PC-3 (cell line): ENCODE data around the gene QRICH1. TPM values are rescaled to one million over a fixed set of nuclear protein-coding genes. Genes with fewer than 3 reads are reported as not detected.

ENCODE experiments used
- ATAC-seq: fragments of 200-7000 bp; cut with Tn5 transposase; 2 replicates; pipeline ENCODE4 v1.9.1; 2020; ENCODE audit warnings: mild to moderate bottlenecking, moderate library complexity
- BruUV-seq: library from RNA; stranded (reverse); fragments of 400-500 nt; replicated peaks from 2 replicates; lab custom pipeline; 2021; lab: Mats Ljungman, UMichigan
- CTCF ChIA-PET: fragments of 300-600 bp; sonication (Branson Sonifier 250); formaldehyde crosslinking; loops from one replicate; lab custom pipeline; 2022; ENCODE audit warnings: antibody characterized with exemption; lab: Charles Lee
- POLR2A ChIA-PET: fragments of 300-600 bp; sonication (Branson Sonifier 250); formaldehyde crosslinking; loops from one replicate; lab custom pipeline; 2022; ENCODE audit warnings: antibody characterized with exemption; ENCODE audit not compliant: unreplicated experiment; lab: Charles Lee
- DNase-seq: peaks from one replicate; pipeline ENCODE4 v3.0.0-alpha.2; 2015
- H2AFZ ChIP-seq: fragments of 300-600 bp; sonication (generic); 2 replicates; pipeline ENCODE4 v1.6.0; 2016; ENCODE audit warnings: antibody characterized with exemption, low read length
- H3F3A ChIP-seq: fragments of 300-600 bp; sonication (generic); one replicate; pipeline ENCODE4 v1.6.0; 2017; ENCODE audit warnings: antibody characterized with exemption, low read length, control low read depth, mild to moderate bottlenecking; ENCODE audit not compliant: unreplicated experiment
- H3K27ac ChIP-seq: fragments of 300-600 bp; sonication (generic); 2 replicates; pipeline ENCODE4 v1.5.1; 2016; ENCODE audit warnings: mild to moderate bottlenecking, low read length
- H3K27me3 ChIP-seq: fragments of 300-600 bp; sonication (generic); 2 replicates; pipeline ENCODE4 v1.6.1; 2016; ENCODE audit warnings: low read length, mixed read lengths
- H3K36me3 ChIP-seq: fragments of 300-600 bp; sonication (generic); 2 replicates; pipeline ENCODE4 v1.6.1; 2016; ENCODE audit warnings: low read depth, mixed run types, low read length, mixed read lengths
- H3K4me1 ChIP-seq: fragments of 300-600 bp; sonication (generic); 2 replicates; pipeline ENCODE4 v1.5.1; 2016; ENCODE audit warnings: low read length; ENCODE audit not compliant: insufficient read depth
- H3K4me2 ChIP-seq: fragments of 300-600 bp; sonication (generic); 2 replicates; pipeline ENCODE4 v1.6.0; 2016; ENCODE audit warnings: low read length
- H3K4me3 ChIP-seq: fragments of 300-600 bp; sonication (generic); 2 replicates; pipeline ENCODE4 v1.5.1; 2016; ENCODE audit warnings: mild to moderate bottlenecking, low read length, mixed read lengths
- H3K79me2 ChIP-seq: fragments of 300-600 bp; sonication (generic); 2 replicates; pipeline ENCODE4 v1.6.1; 2017; ENCODE audit warnings: low read length, mixed read lengths
- H3K9ac ChIP-seq: fragments of 300-600 bp; sonication (generic); 2 replicates; pipeline ENCODE4 v1.6.0; 2016; ENCODE audit warnings: mild to moderate bottlenecking, low read length
- H3K9me2 ChIP-seq: fragments of 300-600 bp; sonication (generic); replicated peaks from 2 replicates; pipeline ENCODE4 v1.6.1; 2016; ENCODE audit warnings: mixed run types, low read length, mixed read lengths
- H3K9me3 ChIP-seq: fragments of 300-600 bp; sonication (generic); 2 replicates; pipeline ENCODE4 v1.6.1; 2016; ENCODE audit warnings: low read length, mixed read lengths
- H4K20me1 ChIP-seq: fragments of 300-600 bp; sonication (generic); 2 replicates; pipeline ENCODE4 v1.6.1; 2016; ENCODE audit warnings: low read length, mixed read lengths
- EZH2 ChIP-seq: fragments of 300-600 bp; sonication (generic); IDR thresholded peaks from one replicate; pipeline ENCODE4 v1.6.1; 2017; ENCODE audit warnings: antibody characterized with exemption, mild to moderate bottlenecking, low read length; ENCODE audit not compliant: unreplicated experiment
- EZH2phosphoT487 ChIP-seq: fragments of 300-600 bp; sonication (generic); IDR thresholded peaks from 2 replicates; pipeline ENCODE4 v1.6.1; 2018; ENCODE audit warnings: mild to moderate bottlenecking, antibody characterized with exemption, low read length, borderline replicate concordance
- intact Hi-C: fragments of 100-400 bp; cut with micrococcal nuclease; formaldehyde crosslinking; loops from 2 replicates; pipeline ENCODE4 v1.9.0; 2023
- total RNA-seq: library from RNA; depleted of rRNA; stranded (reverse); fragments of >200 nt; gene quantifications from 2 replicates; pipeline ENCODE4 v1.2.3, GENCODE V29; 2014
- TF ChIP-seq, protein P1 (sequence below): fragments of 300-600 bp; sonication (generic); conservative IDR thresholded peaks from 2 replicates; pipeline ENCODE4 v1.5.1; 2017; ENCODE audit warnings: antibody characterized with exemption, low read depth, mild to moderate bottlenecking, low read length

The QRICH1 gene
- total RNA-seq, 1 experiment from 2014 or later = 90.2 TPM

DNA sequence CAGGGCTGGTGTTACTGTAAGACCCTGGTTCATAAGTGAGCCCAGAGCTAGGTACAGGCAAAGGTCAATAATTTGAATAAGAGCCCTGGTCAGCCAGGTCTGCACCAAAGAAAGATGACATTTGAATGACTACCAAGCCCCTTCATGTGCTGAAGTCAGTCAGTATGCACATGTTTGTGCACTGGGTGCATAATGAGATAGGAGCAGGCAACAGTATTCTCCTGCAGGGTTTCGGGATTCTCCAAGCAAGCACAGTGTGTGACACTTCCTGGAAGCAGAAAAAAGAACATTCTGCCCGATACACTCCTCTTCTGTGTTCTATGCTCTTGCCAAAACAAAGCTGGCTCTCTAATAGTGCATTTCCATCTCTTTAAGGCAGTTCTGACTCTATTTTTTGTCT lies 59.2 kb downstream of the QRICH1 start:
- Histone ChIP-seq H3K27me3 (no peaks in the 10 kb centered on the region), H3K4me1 (peaks cover 7% of the 10 kb centered on the region; the same call in 1 of the 2 replicates), H3K9me2 (no peaks in the 10 kb centered on the region), H3K27ac (no peak overlapping the region), H3K9me3 (no peaks in the 10 kb centered on the region), H3K4me2 (no peak overlapping the region), H3K79me2 (no peaks in the 10 kb centered on the region), H4K20me1 (0 out of 2 replicates have a peak, but pooled peaks cover 4% of the 10 kb centered on the region), H3K36me3 (peaks cover 44% of the 10 kb centered on the region), H3K4me3 (no peak overlapping the region), H2AFZ (no peak overlapping the region), H3F3A (peaks cover 8% of the 10 kb centered on the region), H3K9ac (no peak overlapping the region)
- no peak for TF ChIP-seq EZH2phosphoT487
- POLR2A ChIA-PET = no interaction called here
- CTCF ChIA-PET = no interaction called here
- no TSS peak for BruUV-seq
- intact Hi-C loops = no loop called here
- no peak for DNase-seq
- ATAC-seq = no peak

DNA sequence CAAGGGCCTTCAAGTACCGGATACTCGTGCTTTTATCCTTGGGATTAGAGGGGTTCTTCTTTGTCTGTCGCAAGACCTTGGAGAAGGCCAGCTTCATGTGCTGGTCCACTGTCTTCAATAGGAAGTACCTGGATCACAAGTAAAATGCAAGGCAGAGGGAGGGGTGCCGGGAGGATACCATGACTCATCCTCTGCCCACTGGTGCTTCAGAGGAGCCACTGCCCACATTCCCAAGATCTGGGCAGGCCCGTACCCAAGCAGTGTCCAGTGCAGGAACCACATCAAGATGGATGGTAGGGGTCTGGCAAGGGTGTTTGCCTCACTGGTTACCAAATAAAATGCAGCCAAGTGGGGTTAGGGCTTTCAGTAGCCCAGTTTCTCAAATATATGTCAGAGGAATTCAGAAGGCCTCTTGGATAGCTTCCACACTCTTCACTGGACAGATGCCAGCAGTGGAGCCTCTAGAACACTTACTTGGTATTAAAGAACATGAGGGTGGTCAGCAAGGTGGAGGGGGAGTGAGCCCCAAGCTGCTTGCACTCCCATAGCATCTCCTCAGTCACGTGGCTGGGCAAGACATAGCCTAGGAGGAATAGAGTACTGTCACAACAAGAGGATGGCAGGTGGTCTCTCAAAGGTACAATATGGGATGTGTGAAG lies 61.1 kb downstream of the QRICH1 start:
- H3K79me2 ChIP-seq = peaks cover 15% of the 10 kb centered on the region
- intact Hi-C loops = no loop called here
- no peaks in the 10 kb centered on the region for H3K9me2 ChIP-seq
- H3K27ac ChIP-seq = no peak overlapping the region
- no peaks in the 10 kb centered on the region for H3K9me3 ChIP-seq
- no peak; the same call in 1 of the 2 replicates for ATAC-seq
- H3K9ac ChIP-seq = no peak overlapping the region
- H3K4me3 ChIP-seq = no peak overlapping the region
- H3K4me2 ChIP-seq = no peak overlapping the region
- H3K36me3 ChIP-seq = peaks cover 49% of the 10 kb centered on the region
- POLR2A ChIA-PET = no interaction called here
- no peaks in the 10 kb centered on the region for H3K27me3 ChIP-seq
- peaks cover 23% of the 10 kb centered on the region for H3K4me1 ChIP-seq
- TF ChIP-seq EZH2 = no peak
- no peak for TF ChIP-seq EZH2phosphoT487
- TF ChIP-seq, protein P1, sequence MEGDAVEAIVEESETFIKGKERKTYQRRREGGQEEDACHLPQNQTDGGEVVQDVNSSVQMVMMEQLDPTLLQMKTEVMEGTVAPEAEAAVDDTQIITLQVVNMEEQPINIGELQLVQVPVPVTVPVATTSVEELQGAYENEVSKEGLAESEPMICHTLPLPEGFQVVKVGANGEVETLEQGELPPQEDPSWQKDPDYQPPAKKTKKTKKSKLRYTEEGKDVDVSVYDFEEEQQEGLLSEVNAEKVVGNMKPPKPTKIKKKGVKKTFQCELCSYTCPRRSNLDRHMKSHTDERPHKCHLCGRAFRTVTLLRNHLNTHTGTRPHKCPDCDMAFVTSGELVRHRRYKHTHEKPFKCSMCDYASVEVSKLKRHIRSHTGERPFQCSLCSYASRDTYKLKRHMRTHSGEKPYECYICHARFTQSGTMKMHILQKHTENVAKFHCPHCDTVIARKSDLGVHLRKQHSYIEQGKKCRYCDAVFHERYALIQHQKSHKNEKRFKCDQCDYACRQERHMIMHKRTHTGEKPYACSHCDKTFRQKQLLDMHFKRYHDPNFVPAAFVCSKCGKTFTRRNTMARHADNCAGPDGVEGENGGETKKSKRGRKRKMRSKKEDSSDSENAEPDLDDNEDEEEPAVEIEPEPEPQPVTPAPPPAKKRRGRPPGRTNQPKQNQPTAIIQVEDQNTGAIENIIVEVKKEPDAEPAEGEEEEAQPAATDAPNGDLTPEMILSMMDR = no peak
- CTCF ChIA-PET = no interaction called here
- H4K20me1 ChIP-seq = 0 out of 2 replicates have a peak, but pooled peaks cover 13% of the 10 kb centered on the region
- no peak for DNase-seq
- BruUV-seq = no TSS peak
- no peak overlapping the region for H2AFZ ChIP-seq
- peaks cover 10% of the 10 kb centered on the region for H3F3A ChIP-seq

DNA sequence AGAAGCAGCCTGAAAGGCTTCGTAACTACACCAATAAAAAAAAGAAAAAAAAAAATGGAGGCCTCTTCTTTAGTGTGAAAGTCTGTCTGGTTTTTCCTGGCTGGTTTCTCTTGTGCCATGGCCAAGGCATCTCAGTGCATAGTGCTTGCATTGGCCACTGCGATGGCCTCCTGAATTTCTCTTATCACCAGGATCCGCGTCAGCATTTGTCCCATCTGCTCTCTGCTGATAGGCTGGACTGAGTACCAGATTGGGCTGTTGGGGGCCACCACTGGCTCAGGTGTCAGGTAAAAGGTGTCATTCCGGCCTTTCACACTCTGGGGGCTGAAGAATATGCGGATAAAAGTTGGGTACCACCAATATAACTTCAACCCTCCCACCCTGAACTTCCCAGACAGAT lies 63.5 kb downstream of the QRICH1 start:
- Histone ChIP-seq H3F3A (peaks cover 10% of the 10 kb centered on the region), H2AFZ (no peak overlapping the region), H4K20me1 (0 out of 2 replicates have a peak, but pooled peaks cover 13% of the 10 kb centered on the region), H3K4me2 (no peak overlapping the region), H3K36me3 (peaks cover 68% of the 10 kb centered on the region), H3K9me3 (no peaks in the 10 kb centered on the region), H3K4me3 (no peak overlapping the region), H3K79me2 (peaks cover 39% of the 10 kb centered on the region), H3K27ac (no peak overlapping the region), H3K4me1 (peaks cover 30% of the 10 kb centered on the region), H3K9ac (no peak overlapping the region), H3K27me3 (no peaks in the 10 kb centered on the region), H3K9me2 (no peaks in the 10 kb centered on the region)
- ATAC-seq (no peak), DNase-seq (no peak)
- ChIA-PET CTCF (no interaction called here), POLR2A (no interaction called here)
- intact Hi-C loops = no loop called here
- TF ChIP-seq, protein P1 = no peak
- TF ChIP-seq EZH2phosphoT487 = no peak
- TF ChIP-seq EZH2 = no peak
- BruUV-seq = no TSS peak
